PFSK-1 (cell line): Measurements from ENCODE around the gene CPVL. TPM values are rescaled to one million over a fixed set of nuclear protein-coding genes. Genes with fewer than 3 reads are reported as not detected.

ENCODE experiments used
- FOXP2 ChIP-seq: optimal IDR thresholded peaks from 2 replicates; pipeline ENCODE3; 2011; ENCODE audit warnings: borderline replicate concordance, control low read depth, inconsistent platforms; ENCODE audit not compliant: insufficient read depth; ENCODE audit errors: extremely low read length, extremely low read depth
- POLR2AphosphoS5 ChIP-seq: IDR thresholded peaks from 2 replicates; pipeline ENCODE4 v1.6.1; 2012; ENCODE audit warnings: low read depth, mild to moderate bottlenecking, control low read depth, low read length, moderate library complexity
- REST ChIP-seq, 2 experiments: IDR thresholded peaks; 2 replicates each; pipeline versions ENCODE4 v1.6.1 to v1.8.0; 2011 to 2012; ENCODE audit warnings: low read depth in 2 of 2, low read length in 2 of 2, control low read depth in 1 of 2, inconsistent platforms in 1 of 2, mild to moderate bottlenecking in 1 of 2, moderate library complexity in 1 of 2; ENCODE audit not compliant: insufficient read depth in 1 of 2
- SIN3A ChIP-seq: IDR thresholded peaks from 2 replicates; pipeline ENCODE4 v1.6.1; 2012; ENCODE audit warnings: mild to moderate bottlenecking, low read length, moderate library complexity, borderline replicate concordance; ENCODE audit not compliant: insufficient read depth
- TAF1 ChIP-seq: IDR thresholded peaks from 2 replicates; pipeline ENCODE4 v1.6.1; 2012; ENCODE audit warnings: low read length, control low read depth, borderline replicate concordance; ENCODE audit not compliant: insufficient read depth
- polyA plus RNA-seq: library from polyadenylated mRNA; unstranded; fragments of >200 nt; gene quantifications from one replicate; pipeline ENCODE4 v1.2.1, GENCODE V29; 2012; ENCODE audit warnings: low read depth, missing spikeins; ENCODE audit not compliant: insufficient read length

The CPVL gene
- not detected for polyA plus RNA-seq

GRCh38 chr7:29146057-29146706 is at the start of gene CPVL:
Gene CPVL (minus strand): TSS chr7:29146537. CDS start chr7:29121061, 25,476 bp downstream.
- TF ChIP-seq FOXP2 = no peak
- TF ChIP-seq REST (IDR thresholded peaks at IDR 0.05; ENCODE audit: insufficient read depth in 1 of 2, low read depth in 2 of 2, low read length in 2 of 2) = no peak
- no peak for TF ChIP-seq POLR2AphosphoS5
- no peak for TF ChIP-seq TAF1
- no peak for TF ChIP-seq SIN3A

- TF ChIP-seq FOXP2 (no peak), TAF1 (no peak), REST (IDR thresholded peaks at IDR 0.05; ENCODE audit: insufficient read depth in 1 of 2, low read depth in 2 of 2, low read length in 2 of 2) (no peak), SIN3A (no peak)
Observed at GRCh38 chr7:29194594-29195427, 48.5 kb upstream of the CPVL start, which contains the start of gene CHN2. Gene CHN2 (plus strand): TSS chr7:29194775.

GRCh38 chr7:29194206-29194593 is 47.9 kb upstream of the CPVL start:
- no peak for TF ChIP-seq REST (IDR thresholded peaks at IDR 0.05; ENCODE audit: insufficient read depth in 1 of 2, low read depth in 2 of 2, low read length in 2 of 2)
- no peak for TF ChIP-seq TAF1
- no peak for TF ChIP-seq FOXP2
- TF ChIP-seq SIN3A = no peak

- TF ChIP-seq POLR2AphosphoS5 (no peak), REST (IDR thresholded peaks at IDR 0.05; ENCODE audit: insufficient read depth in 1 of 2, low read depth in 2 of 2, low read length in 2 of 2) (no peak), FOXP2 (no peak), SIN3A (no peak), TAF1 (no peak)
Observed at GRCh38 chr7:29193316-29194205, 47.2 kb upstream of the CPVL start.
